OCI-LY1 (cell line): Measurements from ENCODE around the gene ZMYM5.
"Not testable (repeated sequence)": the region's sequence is repeated elsewhere in the genome, so short reads cannot be mapped to it uniquely, and the experiment has no call there.

Experiments used
- H2AFZ ChIP-seq: fragments of 200-600 bp; sonication (generic), shearing (Covaris generic); 2 replicates; pipeline ENCODE4 v1.6.0; 2014; ENCODE audit warnings: antibody characterized with exemption, mild to moderate bottlenecking, low read length
- H3F3A ChIP-seq: fragments of 200-600 bp; sonication (generic), shearing (Covaris generic); 2 replicates; pipeline ENCODE4 v1.6.0; 2014; ENCODE audit warnings: mild to moderate bottlenecking, antibody characterized with exemption, low read length, moderate library complexity; ENCODE audit not compliant: insufficient read depth
- H3K27ac ChIP-seq: fragments of 200-600 bp; sonication (generic); 2 replicates; pipeline ENCODE4 v1.5.1; 2014; ENCODE audit warnings: low read length, mixed run types, mild to moderate bottlenecking, low read depth; ENCODE audit not compliant: poor library complexity, severe bottlenecking
- H3K27me3 ChIP-seq: fragments of 200-600 bp; sonication (generic); 2 replicates; pipeline ENCODE4 v1.6.0; 2014; ENCODE audit warnings: antibody characterized with exemption, mild to moderate bottlenecking, low read length, moderate library complexity; ENCODE audit not compliant: insufficient read depth
- H3K36me3 ChIP-seq: fragments of 200-600 bp; sonication (generic); 2 replicates; pipeline ENCODE4 v1.6.1; 2014; ENCODE audit warnings: mild to moderate bottlenecking, antibody characterized with exemption, low read length, moderate library complexity, mixed read lengths; ENCODE audit not compliant: insufficient read depth
- H3K4me1 ChIP-seq: fragments of 200-600 bp; sonication (generic); 2 replicates; pipeline ENCODE4 v1.5.1; 2014; ENCODE audit warnings: mild to moderate bottlenecking, low read length, moderate library complexity; ENCODE audit not compliant: insufficient read depth, severe bottlenecking
- H3K4me2 ChIP-seq: fragments of 200-600 bp; sonication (generic), shearing (Covaris generic); 2 replicates; pipeline ENCODE4 v1.6.1; 2014; ENCODE audit warnings: low read length
- H3K4me3 ChIP-seq: fragments of 200-600 bp; sonication (generic); 2 replicates; pipeline ENCODE4 v1.5.1; 2014; ENCODE audit warnings: low read length, low read depth, mild to moderate bottlenecking, mixed read lengths; ENCODE audit not compliant: poor library complexity, severe bottlenecking
- H3K79me2 ChIP-seq: fragments of 200-600 bp; shearing (Covaris generic); 2 replicates; pipeline ENCODE4 v1.6.1; 2016; ENCODE audit warnings: mixed run types, low read length, mixed read lengths; ENCODE audit not compliant: insufficient read depth
- H3K9ac ChIP-seq: fragments of 200-600 bp; sonication (generic), shearing (Covaris generic); 2 replicates; pipeline ENCODE4 v1.6.1; 2014; ENCODE audit warnings: mild to moderate bottlenecking, low read length, mixed read lengths
- H3K9me2 ChIP-seq: fragments of 200-600 bp; sonication (generic), shearing (Covaris generic); 2 replicates; pipeline ENCODE4 v1.6.1; 2014; ENCODE audit warnings: low read depth, mild to moderate bottlenecking, low read length, mixed read lengths
- H3K9me3 ChIP-seq: fragments of 200-600 bp; shearing (Covaris generic); 2 replicates; pipeline ENCODE4 v1.6.1; 2014; ENCODE audit warnings: low read length, mixed read lengths
- H4K20me1 ChIP-seq: fragments of 200-600 bp; sonication (generic), shearing (Covaris generic); 2 replicates; pipeline ENCODE4 v1.6.0; 2016; ENCODE audit warnings: mild to moderate bottlenecking, low read length; ENCODE audit not compliant: insufficient read depth
- EZH2 ChIP-seq: fragments of 200-600 bp; sonication (generic), shearing (Covaris generic); IDR thresholded peaks from 2 replicates; pipeline ENCODE4 v1.8.0; 2017; ENCODE audit warnings: borderline replicate concordance, mixed run types, mild to moderate bottlenecking, antibody characterized with exemption, low read length, moderate library complexity, mixed read lengths
- TF ChIP-seq, protein P1 (sequence below): fragments of 200-600 bp; sonication (generic), shearing (Covaris generic); IDR thresholded peaks from 2 replicates; pipeline ENCODE4 v1.5.1; 2017; ENCODE audit warnings: mild to moderate bottlenecking, antibody characterized with exemption, low read length, moderate library complexity, mixed read lengths

The ZMYM5 gene

GRCh38 chr13:19782049-19782726 is 81.3 kb downstream of the ZMYM5 start:
- Histone ChIP-seq H3K27ac (peak overlapping the region; percentile 78), H3K4me1 (peaks cover 14% of the 10 kb centered on the region), H3K4me3 (peak overlapping the region; percentile 79), H3K79me2 (peaks cover 31% of the 10 kb centered on the region), H3K36me3 (peaks cover 25% of the 10 kb centered on the region), H2AFZ (no peak overlapping the region), H4K20me1 (no peaks in the 10 kb centered on the region), H3F3A (no peaks in the 10 kb centered on the region), H3K9me3 (peaks cover 3% of the 10 kb centered on the region; the same call in 1 of the 2 replicates), H3K9me2 (no peaks in the 10 kb centered on the region), H3K9ac (peak overlapping the region; percentile 88), H3K27me3 (no peaks in the 10 kb centered on the region), H3K4me2 (peak overlapping the region; percentile 57)
- TF ChIP-seq, protein P1, sequence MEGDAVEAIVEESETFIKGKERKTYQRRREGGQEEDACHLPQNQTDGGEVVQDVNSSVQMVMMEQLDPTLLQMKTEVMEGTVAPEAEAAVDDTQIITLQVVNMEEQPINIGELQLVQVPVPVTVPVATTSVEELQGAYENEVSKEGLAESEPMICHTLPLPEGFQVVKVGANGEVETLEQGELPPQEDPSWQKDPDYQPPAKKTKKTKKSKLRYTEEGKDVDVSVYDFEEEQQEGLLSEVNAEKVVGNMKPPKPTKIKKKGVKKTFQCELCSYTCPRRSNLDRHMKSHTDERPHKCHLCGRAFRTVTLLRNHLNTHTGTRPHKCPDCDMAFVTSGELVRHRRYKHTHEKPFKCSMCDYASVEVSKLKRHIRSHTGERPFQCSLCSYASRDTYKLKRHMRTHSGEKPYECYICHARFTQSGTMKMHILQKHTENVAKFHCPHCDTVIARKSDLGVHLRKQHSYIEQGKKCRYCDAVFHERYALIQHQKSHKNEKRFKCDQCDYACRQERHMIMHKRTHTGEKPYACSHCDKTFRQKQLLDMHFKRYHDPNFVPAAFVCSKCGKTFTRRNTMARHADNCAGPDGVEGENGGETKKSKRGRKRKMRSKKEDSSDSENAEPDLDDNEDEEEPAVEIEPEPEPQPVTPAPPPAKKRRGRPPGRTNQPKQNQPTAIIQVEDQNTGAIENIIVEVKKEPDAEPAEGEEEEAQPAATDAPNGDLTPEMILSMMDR, result no peak
- TF ChIP-seq EZH2, result no peak

DNA sequence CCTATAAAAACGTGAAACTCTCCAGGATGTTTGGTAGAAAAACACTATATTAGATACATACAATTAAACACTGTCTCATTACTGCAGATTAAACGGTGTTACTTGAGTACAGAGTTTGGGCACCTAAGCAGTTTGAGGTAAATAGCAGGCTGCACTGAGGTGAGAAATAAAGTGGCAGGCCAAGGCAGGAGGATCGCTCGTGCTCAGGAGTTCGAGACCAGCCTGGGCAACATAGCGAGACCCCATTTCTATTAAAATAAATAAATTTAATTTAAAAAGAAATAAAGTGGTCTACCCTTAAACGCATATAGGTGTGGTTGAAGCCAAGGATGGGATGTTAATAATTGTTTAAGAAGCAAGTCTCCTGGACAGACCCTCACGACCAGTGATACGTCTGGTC is 81.9 kb downstream of the ZMYM5 start:
- Histone ChIP-seq H4K20me1 (no peaks in the 10 kb centered on the region), H3K27ac (peak overlapping the region; percentile 78), H3K4me2 (peak overlapping the region; percentile 57), H3F3A (no peaks in the 10 kb centered on the region), H3K36me3 (peaks cover 29% of the 10 kb centered on the region), H3K4me1 (peaks cover 19% of the 10 kb centered on the region), H3K27me3 (no peaks in the 10 kb centered on the region), H3K9me3 (peaks cover 3% of the 10 kb centered on the region; the same call in 1 of the 2 replicates), H3K79me2 (peaks cover 37% of the 10 kb centered on the region), H3K4me3 (peak overlapping the region; percentile 79), H3K9ac (peak overlapping the region; percentile 88), H3K9me2 (no peaks in the 10 kb centered on the region), H2AFZ (no peak overlapping the region)
- TF ChIP-seq EZH2, result no peak
- TF ChIP-seq, protein P1, result no peak

DNA sequence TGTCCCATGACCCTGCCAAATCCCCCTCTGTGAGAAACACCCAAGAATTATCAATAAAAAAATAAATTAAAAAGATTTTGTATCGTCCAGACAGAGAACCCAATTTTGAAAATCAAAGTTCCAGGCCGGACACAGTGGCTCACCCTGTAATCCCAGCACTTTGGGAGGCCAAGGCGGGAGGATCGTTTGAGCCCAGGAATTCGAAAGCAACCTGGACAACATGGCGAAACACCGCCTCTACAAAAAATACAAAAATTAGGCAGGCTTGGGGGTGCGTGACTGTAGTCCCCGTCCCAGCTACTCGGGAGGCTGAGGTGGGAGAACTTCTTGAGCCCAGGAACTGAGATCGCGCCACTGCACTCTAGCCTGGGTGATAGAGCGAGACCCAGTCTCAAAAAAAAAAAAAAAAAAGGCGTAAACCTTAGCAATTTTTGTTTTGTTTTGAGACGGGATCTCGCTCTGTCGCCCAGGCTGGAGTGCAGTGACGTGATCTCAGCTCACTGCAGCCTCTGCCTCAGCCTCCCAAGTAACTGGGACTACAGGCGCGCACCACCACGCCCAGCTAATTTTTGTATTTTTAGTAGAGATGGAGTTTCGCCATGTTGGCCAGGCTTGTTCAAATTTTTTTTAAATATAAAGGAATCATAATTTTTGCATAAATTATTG is 82.6 kb downstream of the ZMYM5 start:
- H3K9ac ChIP-seq, result peak overlapping the region; percentile 88

More for the DNA sequence above, 82.6 kb downstream of the ZMYM5 start:
- H3K27me3 ChIP-seq, H2AFZ ChIP-seq, H3K9me2 ChIP-seq, H4K20me1 ChIP-seq, H3K27ac ChIP-seq, H3K9me3 ChIP-seq, H3F3A ChIP-seq: not testable (repeated sequence)
- H3K4me3 ChIP-seq, result peak overlapping the region; percentile 79
- peaks cover 29% of the 10 kb centered on the region for H3K36me3 ChIP-seq
- peak overlapping the region; percentile 57 for H3K4me2 ChIP-seq
- peaks cover 26% of the 10 kb centered on the region for H3K4me1 ChIP-seq
- peaks cover 44% of the 10 kb centered on the region for H3K79me2 ChIP-seq
